Omental fat pad (tissue), 4 donors: Measurements from ENCODE around the gene VIPR2. TPM values are rescaled to one million over a fixed set of nuclear protein-coding genes. Genes with fewer than 3 reads are reported as not detected.

ENCODE experiments used
- ATAC-seq: fragments of 150-250 bp; one replicate; pipeline ENCODE4 v1.9.1; 2016; ENCODE audit warnings: mild to moderate bottlenecking, moderate library complexity; ENCODE audit not compliant: low FRiP score
- DNase-seq: peaks from one replicate; pipeline ENCODE4 v3.0.0-alpha.2; 2019; ENCODE audit warnings: low spot score
- CTCF ChIP-seq, 3 donors: fragments of 450-650 bp; IDR thresholded peaks; one replicate each; pipeline ENCODE4 v1.5.1; 2016 to 2017; ENCODE audit warnings: antibody characterized with exemption in 3 of 3, mild to moderate bottlenecking in 3 of 3, moderate library complexity in 2 of 3
- total RNA-seq, 4 donors: library from RNA; depleted of rRNA; stranded (reverse); fragments of >200 nt; gene quantifications; one replicate each; pipeline ENCODE4 v1.1.0, GENCODE V29; 2016

The VIPR2 gene
- total RNA-seq, 4 donors from 2014 or later = 3.6 to 71.0 (median 24.6) TPM

DNA sequence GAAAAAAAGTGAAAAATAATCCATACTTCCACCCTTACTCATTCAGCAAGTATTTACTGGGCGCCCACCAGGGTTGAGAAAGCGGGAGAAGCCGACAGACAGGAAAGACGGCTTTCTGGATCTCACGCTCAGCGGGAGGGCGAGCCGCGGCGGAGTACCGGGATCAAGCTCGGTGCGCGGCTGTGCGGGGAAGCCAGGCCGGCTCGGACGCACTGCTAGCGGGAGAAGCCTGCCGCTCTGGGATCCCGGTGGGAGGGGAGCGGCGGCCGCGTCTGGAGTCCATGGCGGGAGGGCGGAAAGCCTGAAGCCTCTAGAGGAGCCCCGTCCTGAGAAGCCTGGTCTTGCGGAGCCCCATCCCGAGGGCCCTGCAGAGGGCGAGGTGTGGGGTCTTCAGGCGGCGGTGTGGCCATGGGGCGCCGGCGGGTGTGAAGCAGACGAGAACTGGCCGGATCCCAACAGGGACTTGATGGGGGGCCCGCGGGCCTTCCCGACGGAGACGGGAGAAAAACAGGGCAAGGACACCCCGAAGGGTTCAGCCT lies 82.9 kb downstream of the VIPR2 start:
- ATAC-seq (no peak), DNase-seq (no peak)
- TF ChIP-seq CTCF (IDR thresholded peaks at IDR 0.05) = no peak

DNA sequence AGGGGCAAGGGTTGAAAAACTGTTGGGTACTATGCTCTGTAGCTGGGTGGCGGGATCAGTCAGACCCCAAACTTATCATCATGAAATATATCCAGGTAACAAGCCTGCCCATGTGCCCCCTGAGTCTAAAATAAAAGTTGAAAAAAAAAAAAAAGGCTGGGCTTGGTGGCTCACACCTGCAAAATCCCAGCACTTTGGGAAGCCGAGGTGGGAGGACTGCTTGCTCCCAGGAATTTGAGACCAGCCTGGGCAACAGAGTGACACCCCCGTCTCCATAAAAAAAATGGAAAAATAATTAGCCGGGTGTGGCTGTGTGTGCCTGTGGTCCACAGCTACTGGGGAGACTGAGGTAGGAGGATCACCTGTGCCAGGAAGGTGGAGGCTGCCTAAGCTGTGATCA lies 83.5 kb downstream of the VIPR2 start:
- no peak for TF ChIP-seq CTCF (IDR thresholded peaks at IDR 0.05)
- ATAC-seq (no peak), DNase-seq (no peak)

- DNase-seq (no peak), ATAC-seq (no peak)
- TF ChIP-seq CTCF (IDR thresholded peaks at IDR 0.05) = no peak
Measured at GRCh38 chr7:159060440-159060839, 84.2 kb downstream of the VIPR2 start.

DNA sequence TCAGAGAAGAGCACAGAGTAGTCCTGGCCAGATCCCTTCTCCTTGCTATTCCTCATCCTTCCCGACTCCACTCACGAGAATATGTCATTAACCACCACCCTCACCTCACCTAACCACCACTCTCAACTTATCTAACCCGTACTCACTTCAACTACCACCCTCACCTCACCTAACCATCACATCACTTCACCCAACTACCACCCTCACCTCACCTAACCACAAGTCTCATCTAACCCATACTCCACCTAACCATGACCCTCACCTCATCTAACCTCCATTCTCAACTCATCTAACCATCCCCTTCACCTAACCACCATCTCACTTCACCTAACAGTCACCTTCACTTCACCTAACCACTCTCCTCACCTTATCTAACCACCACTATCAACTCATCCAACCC lies 85.0 kb downstream of the VIPR2 start:
- TF ChIP-seq CTCF (IDR thresholded peaks at IDR 0.05) = no peak
- DNase-seq = no peak
- no peak for ATAC-seq

GRCh38 chr7:159057647-159058046 lies 87.0 kb downstream of the VIPR2 start:
- DNase-seq (no peak), ATAC-seq (no peak)
- TF ChIP-seq CTCF (IDR thresholded peaks at IDR 0.05) = no peak

GRCh38 chr7:159056737-159057136 lies 87.9 kb downstream of the VIPR2 start:
- ATAC-seq (no peak), DNase-seq (no peak)
- no peak for TF ChIP-seq CTCF (IDR thresholded peaks at IDR 0.05)

DNA sequence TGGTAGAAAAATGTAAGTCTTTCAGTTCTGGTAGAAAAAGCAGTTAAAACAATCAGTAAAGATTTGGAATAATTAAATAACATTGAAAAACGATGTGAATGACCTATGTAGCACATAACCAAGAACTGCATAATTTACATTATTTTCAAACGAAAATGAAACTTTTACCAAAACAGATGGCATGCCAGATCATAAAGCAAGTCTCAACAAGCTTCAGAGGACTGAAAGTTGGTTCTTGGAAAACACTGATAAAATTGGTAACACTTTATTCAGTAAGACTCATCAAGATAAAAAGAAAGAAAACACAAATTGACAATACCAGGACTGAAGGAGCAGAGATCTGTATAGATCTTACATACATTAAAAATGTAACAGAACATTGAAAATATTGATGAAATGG lies 92.8 kb downstream of the VIPR2 start:
- ATAC-seq = no peak
- DNase-seq = no peak
- no peak for TF ChIP-seq CTCF (IDR thresholded peaks at IDR 0.05)
